HG03060 (cell line): Measurements from ENCODE around the gene CACNA1C.

Source experiments
- ATAC-seq: cut with Tn5 transposase; IDR thresholded peaks from one replicate; pipeline ENCODE4 v1.9.1; 2021; ENCODE audit warnings: low read depth, moderate number of reproducible peaks; ENCODE audit not compliant: unreplicated experiment

CACNA1C gene

GRCh38 chr12:2551412-2551900 lies 498.7 kb downstream of the CACNA1C start:
- ATAC-seq = no peak

- ATAC-seq = no peak
Measured at GRCh38 chr12:2552000-2552756, 499.4 kb downstream of the CACNA1C start.

GRCh38 chr12:2553388-2554126 lies 500.8 kb downstream of the CACNA1C start:
- ATAC-seq = no peak

- no peak for ATAC-seq
Measured at GRCh38 chr12:2555487-2556082, 502.8 kb downstream of the CACNA1C start.

GRCh38 chr12:2557597-2557996 lies 504.8 kb downstream of the CACNA1C start:
- ATAC-seq = no peak

GRCh38 chr12:2559931-2560330 lies 507.1 kb downstream of the CACNA1C start:
- ATAC-seq = no peak

GRCh38 chr12:2560356-2560755 lies 507.6 kb downstream of the CACNA1C start:
- no peak for ATAC-seq

- no peak for ATAC-seq
Measured at GRCh38 chr12:2561367-2561766, 508.6 kb downstream of the CACNA1C start.

- ATAC-seq = no peak
Measured at GRCh38 chr12:2562400-2562799, 509.6 kb downstream of the CACNA1C start.

- no peak for ATAC-seq
Measured at GRCh38 chr12:2563709-2564108, 510.9 kb downstream of the CACNA1C start.

GRCh38 chr12:2566161-2566560 lies 513.4 kb downstream of the CACNA1C start:
- ATAC-seq = no peak

- no peak for ATAC-seq
Measured at GRCh38 chr12:2567711-2568110, 514.9 kb downstream of the CACNA1C start.

GRCh38 chr12:2570562-2570961 lies 517.8 kb downstream of the CACNA1C start:
- no peak for ATAC-seq

GRCh38 chr12:2574355-2574935 lies 521.7 kb downstream of the CACNA1C start:
- no peak for ATAC-seq

- ATAC-seq = no peak
Measured at GRCh38 chr12:2575245-2575644, 522.5 kb downstream of the CACNA1C start.

GRCh38 chr12:2578211-2578610 lies 525.4 kb downstream of the CACNA1C start:
- ATAC-seq = no peak

- ATAC-seq = no peak
Measured at GRCh38 chr12:2578772-2579171, 526.0 kb downstream of the CACNA1C start.

- ATAC-seq = no peak
Measured at GRCh38 chr12:2580821-2581220, 528.0 kb downstream of the CACNA1C start.

- ATAC-seq = no peak
Measured at GRCh38 chr12:2581293-2582045, 528.7 kb downstream of the CACNA1C start.

- no peak for ATAC-seq
Measured at GRCh38 chr12:2582631-2583030, 529.8 kb downstream of the CACNA1C start.
